MM.1S (cell line): Measurements from ENCODE around the gene GINS2.

ENCODE experiments used
- DNase-seq: peaks from one replicate; pipeline ENCODE4 v3.0.0-alpha.2; 2015
- H2AFZ ChIP-seq: fragments of 300-600 bp; sonication (generic); 2 replicates; pipeline ENCODE4 v1.6.0; 2016; ENCODE audit warnings: antibody characterized with exemption, low read length
- H3F3A ChIP-seq: fragments of 300-600 bp; sonication (generic); 2 replicates; pipeline ENCODE4 v1.6.1; 2016; ENCODE audit warnings: mild to moderate bottlenecking, antibody characterized with exemption, low read length, moderate library complexity, mixed read lengths; ENCODE audit not compliant: insufficient read depth
- H3K27ac ChIP-seq: fragments of 300-600 bp; sonication (generic); 2 replicates; pipeline ENCODE4 v1.5.1; 2016; ENCODE audit warnings: mild to moderate bottlenecking, low read length
- H3K27me3 ChIP-seq: fragments of 300-600 bp; sonication (generic); replicated peaks from 2 replicates; pipeline ENCODE4 v1.6.0; 2016; ENCODE audit warnings: low read length; ENCODE audit not compliant: insufficient read depth
- H3K36me3 ChIP-seq: fragments of 300-600 bp; sonication (generic); replicated peaks from 2 replicates; pipeline ENCODE4 v1.6.1; 2016; ENCODE audit warnings: mild to moderate bottlenecking, low read length, mixed read lengths; ENCODE audit not compliant: insufficient read depth
- H3K4me1 ChIP-seq: fragments of 300-600 bp; sonication (generic); 2 replicates; pipeline ENCODE4 v1.6.1; 2016; ENCODE audit warnings: low read length, mixed read lengths
- H3K4me2 ChIP-seq: fragments of 300-600 bp; sonication (generic); 2 replicates; pipeline ENCODE4 v1.6.0; 2016; ENCODE audit warnings: low read depth, low read length
- H3K4me3 ChIP-seq: fragments of 300-600 bp; sonication (generic); 2 replicates; pipeline ENCODE4 v1.5.1; 2016; ENCODE audit warnings: low read length, mixed read lengths
- H3K79me2 ChIP-seq: fragments of 300-600 bp; sonication (generic); 2 replicates; pipeline ENCODE4 v1.6.1; 2016; ENCODE audit warnings: mixed run types, low read length, mixed read lengths
- H3K9ac ChIP-seq: fragments of 300-600 bp; sonication (generic); 2 replicates; pipeline ENCODE4 v1.6.1; 2016; ENCODE audit warnings: low read length, mixed read lengths
- H3K9me2 ChIP-seq: fragments of 300-600 bp; sonication (generic); replicated peaks from 2 replicates; pipeline ENCODE4 v1.6.1; 2016; ENCODE audit warnings: mild to moderate bottlenecking, low read length, mixed read lengths; ENCODE audit not compliant: insufficient read depth
- H3K9me3 ChIP-seq: fragments of 300-600 bp; sonication (generic); replicated peaks from 2 replicates; pipeline ENCODE4 v1.6.1; 2016; ENCODE audit warnings: mild to moderate bottlenecking, low read length, mixed read lengths; ENCODE audit not compliant: insufficient read depth
- H4K20me1 ChIP-seq: fragments of 300-600 bp; sonication (generic); 2 replicates; pipeline ENCODE4 v1.6.1; 2016; ENCODE audit warnings: mild to moderate bottlenecking, low read length, moderate library complexity, mixed read lengths; ENCODE audit not compliant: insufficient read depth
- CTCF ChIP-seq: fragments of 300-600 bp; sonication (generic); IDR thresholded peaks from 2 replicates; pipeline ENCODE4 v1.5.1; 2016; ENCODE audit warnings: antibody characterized with exemption, low read length, mixed read lengths
- EZH2 ChIP-seq: fragments of 300-600 bp; sonication (generic); optimal IDR thresholded peaks from 2 replicates; pipeline ENCODE3; 2017; ENCODE audit warnings: low read depth, mild to moderate bottlenecking, antibody characterized with exemption, low read length, mixed read lengths
- EZH2phosphoT487 ChIP-seq: fragments of 300-600 bp; sonication (generic); IDR thresholded peaks from 2 replicates; pipeline ENCODE4 v1.6.1; 2018; ENCODE audit warnings: antibody characterized with exemption, low read length

GINS2 gene

GRCh38 chr16:85719605-85720301, 31.0 kb upstream of the GINS2 start:
- H3K27me3 ChIP-seq = peaks cover 24% of the 10 kb centered on the region; the same call in 1 of the 2 replicates
- no peak overlapping the region for H3K9ac ChIP-seq
- no peaks in the 10 kb centered on the region for H3K9me2 ChIP-seq
- no peaks in the 10 kb centered on the region for H3K9me3 ChIP-seq
- H3K27ac ChIP-seq = no peak overlapping the region
- no peaks in the 10 kb centered on the region for H4K20me1 ChIP-seq
- H3K79me2 ChIP-seq = no peaks in the 10 kb centered on the region
- H3K4me2 ChIP-seq = no peak overlapping the region
- no peak for DNase-seq
- no peaks in the 10 kb centered on the region for H3K4me1 ChIP-seq
- TF ChIP-seq CTCF (no peak), EZH2 (no peak), EZH2phosphoT487 (no peak)
- no peak overlapping the region for H2AFZ ChIP-seq
- H3K4me3 ChIP-seq = no peak overlapping the region
- H3F3A ChIP-seq = no peaks in the 10 kb centered on the region
- no peaks in the 10 kb centered on the region for H3K36me3 ChIP-seq

- H3K27me3 ChIP-seq = peaks cover 22% of the 10 kb centered on the region; the same call in 1 of the 2 replicates
- no peak overlapping the region for H3K9ac ChIP-seq
- H3K4me3 ChIP-seq = no peak overlapping the region
- no peak overlapping the region for H3K4me2 ChIP-seq
- no peaks in the 10 kb centered on the region for H4K20me1 ChIP-seq
- no peaks in the 10 kb centered on the region for H3K4me1 ChIP-seq
- H3F3A ChIP-seq = no peaks in the 10 kb centered on the region
- H3K27ac ChIP-seq = no peak overlapping the region
- no peak overlapping the region for H2AFZ ChIP-seq
- DNase-seq = peak; percentile 7
- TF ChIP-seq EZH2 (no peak), CTCF (peak; percentile 49)
- no peaks in the 10 kb centered on the region for H3K36me3 ChIP-seq
- no peaks in the 10 kb centered on the region for H3K9me3 ChIP-seq
- H3K79me2 ChIP-seq = no peaks in the 10 kb centered on the region
- no peaks in the 10 kb centered on the region for H3K9me2 ChIP-seq
Measured at GRCh38 chr16:85718682-85719081, 29.9 kb upstream of the GINS2 start.

GRCh38 chr16:85718153-85718477, 29.4 kb upstream of the GINS2 start:
- TF ChIP-seq EZH2phosphoT487 (no peak), EZH2 (no peak), CTCF (no peak)

More at GRCh38 chr16:85718153-85718477, 29.4 kb upstream of the GINS2 start:
- Histone ChIP-seq H3K4me1 (no peaks in the 10 kb centered on the region), H3F3A (no peaks in the 10 kb centered on the region), H3K79me2 (no peaks in the 10 kb centered on the region), H3K9ac (no peak overlapping the region), H3K4me3 (no peak overlapping the region), H3K36me3 (no peaks in the 10 kb centered on the region), H3K9me3 (no peaks in the 10 kb centered on the region), H3K27me3 (peaks cover 18% of the 10 kb centered on the region; the same call in 1 of the 2 replicates), H3K27ac (no peak overlapping the region), H2AFZ (no peak overlapping the region), H3K4me2 (no peak overlapping the region), H4K20me1 (no peaks in the 10 kb centered on the region), H3K9me2 (no peaks in the 10 kb centered on the region)
- DNase-seq = no peak
